ENCODE measurements around the gene FBLN7.

The FBLN7 gene

GRCh38 chr2:112195950-112196349 is 57.8 kb downstream of the FBLN7 start:
- TF ChIP-seq REST (IDR thresholded peaks at IDR 0.05; ENCODE audit: insufficient read depth in 1 of 2, low read depth in 2 of 2, low read length in 2 of 2) = no peak
- TF ChIP-seq POLR2AphosphoS5 (IDR thresholded peaks at IDR 0.05; ENCODE audit: low read depth, low read length) = no peak

GRCh38 chr2:112197868-112198267 is 59.7 kb downstream of the FBLN7 start:
- TF ChIP-seq FOXP2 (optimal IDR thresholded peaks at IDR 0.05; ENCODE audit: borderline replicate concordance, extremely low read depth, extremely low read length, insufficient read depth) (no peak), REST (IDR thresholded peaks at IDR 0.05; ENCODE audit: insufficient read depth in 1 of 2, low read depth in 2 of 2, low read length in 2 of 2) (no peak), TAF1 (IDR thresholded peaks at IDR 0.05; ENCODE audit: borderline replicate concordance, insufficient read depth, low read length) (no peak), SIN3A (IDR thresholded peaks at IDR 0.05; ENCODE audit: borderline replicate concordance, insufficient read depth, low read length) (no peak), POLR2AphosphoS5 (IDR thresholded peaks at IDR 0.05; ENCODE audit: low read depth, low read length) (no peak)

- TF ChIP-seq REST (IDR thresholded peaks at IDR 0.05; ENCODE audit: insufficient read depth in 1 of 2, low read depth in 2 of 2, low read length in 2 of 2) (no peak), TAF1 (IDR thresholded peaks at IDR 0.05; ENCODE audit: borderline replicate concordance, insufficient read depth, low read length) (no peak), POLR2AphosphoS5 (IDR thresholded peaks at IDR 0.05; ENCODE audit: low read depth, low read length) (no peak), SIN3A (IDR thresholded peaks at IDR 0.05; ENCODE audit: borderline replicate concordance, insufficient read depth, low read length) (no peak), FOXP2 (optimal IDR thresholded peaks at IDR 0.05; ENCODE audit: borderline replicate concordance, extremely low read depth, extremely low read length, insufficient read depth) (no peak)
Measured at GRCh38 chr2:112198780-112199179, 60.6 kb downstream of the FBLN7 start.

GRCh38 chr2:112199188-112199587 is 61.0 kb downstream of the FBLN7 start:
- TF ChIP-seq SIN3A (IDR thresholded peaks at IDR 0.05; ENCODE audit: borderline replicate concordance, insufficient read depth, low read length) (no peak), TAF1 (IDR thresholded peaks at IDR 0.05; ENCODE audit: borderline replicate concordance, insufficient read depth, low read length) (no peak), POLR2AphosphoS5 (IDR thresholded peaks at IDR 0.05; ENCODE audit: low read depth, low read length) (no peak), FOXP2 (optimal IDR thresholded peaks at IDR 0.05; ENCODE audit: borderline replicate concordance, extremely low read depth, extremely low read length, insufficient read depth) (no peak), REST (IDR thresholded peaks at IDR 0.05; ENCODE audit: insufficient read depth in 1 of 2, low read depth in 2 of 2, low read length in 2 of 2) (no peak)

- TF ChIP-seq REST (IDR thresholded peaks at IDR 0.05; ENCODE audit: insufficient read depth in 1 of 2, low read depth in 2 of 2, low read length in 2 of 2) = no peak
- TF ChIP-seq POLR2AphosphoS5 (IDR thresholded peaks at IDR 0.05; ENCODE audit: low read depth, low read length) = no peak
- no peak for TF ChIP-seq SIN3A (IDR thresholded peaks at IDR 0.05; ENCODE audit: borderline replicate concordance, insufficient read depth, low read length)
Measured at GRCh38 chr2:112201696-112202430, 63.7 kb downstream of the FBLN7 start.
